ENCODE measurements around the gene TSPEAR.
A peak's percentile ranks its signal among the peaks of the same experiment; 100 is the strongest.

TSPEAR gene

DNA sequence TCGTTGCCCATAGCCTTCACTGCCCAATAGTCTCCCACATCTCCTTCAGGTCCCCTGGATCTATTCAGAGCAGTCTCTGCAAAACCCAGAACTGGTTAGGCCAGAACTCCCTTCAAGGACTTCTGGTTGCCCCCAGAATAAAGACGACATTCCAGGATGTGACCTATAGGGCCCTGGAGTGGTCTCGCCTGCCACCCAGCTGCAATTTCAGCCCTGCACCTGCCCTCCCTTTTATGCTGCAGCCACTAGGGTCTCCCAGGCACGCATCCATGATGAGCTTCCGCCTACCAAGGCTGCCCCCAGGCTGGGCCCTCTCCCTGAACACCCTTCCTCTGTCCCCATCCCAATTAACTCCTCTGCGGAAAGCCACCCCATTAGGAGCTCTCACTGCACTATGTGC lies 7.2 kb upstream of the TSPEAR start:
- no peak for DNase-seq

DNA sequence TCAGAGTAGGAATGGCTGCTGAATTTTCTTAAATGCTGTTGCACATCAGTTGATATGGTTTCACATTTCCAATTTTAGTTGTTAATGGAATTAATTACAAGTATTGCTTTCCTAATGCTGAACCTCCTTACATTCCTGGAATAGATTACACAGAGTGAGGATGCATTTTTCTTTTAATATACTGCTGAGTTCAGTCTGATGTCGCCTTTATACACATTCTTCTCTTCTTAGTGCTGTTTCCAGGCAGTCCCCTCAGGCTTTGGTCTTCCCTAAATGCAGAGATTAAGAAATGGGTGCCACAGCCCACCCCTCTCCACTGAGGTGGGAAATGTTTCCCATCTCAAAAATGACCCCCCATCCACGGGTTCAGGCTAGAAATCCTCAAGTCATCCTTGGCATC lies 6.7 kb upstream of the TSPEAR start:
- no peak for DNase-seq

DNA sequence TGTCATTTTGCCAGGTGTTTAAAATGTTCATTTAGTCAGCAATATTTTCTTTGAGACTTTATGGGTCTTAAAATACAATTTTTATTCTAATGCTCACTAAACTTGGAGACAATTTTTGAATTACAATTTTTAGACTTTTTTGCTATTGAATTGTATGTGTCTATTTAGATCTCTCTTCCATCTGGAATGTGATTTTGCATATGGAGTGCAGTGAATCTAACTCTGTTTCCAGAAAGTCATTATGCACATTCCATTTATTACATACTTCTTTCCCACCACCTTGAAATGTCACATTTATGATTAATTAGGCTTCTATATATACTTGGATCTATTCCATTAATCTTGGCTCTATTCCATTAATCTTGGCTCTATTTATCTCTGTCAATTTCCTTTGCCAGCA lies 5.6 kb upstream of the TSPEAR start:
- DNase-seq: no peak

DNA sequence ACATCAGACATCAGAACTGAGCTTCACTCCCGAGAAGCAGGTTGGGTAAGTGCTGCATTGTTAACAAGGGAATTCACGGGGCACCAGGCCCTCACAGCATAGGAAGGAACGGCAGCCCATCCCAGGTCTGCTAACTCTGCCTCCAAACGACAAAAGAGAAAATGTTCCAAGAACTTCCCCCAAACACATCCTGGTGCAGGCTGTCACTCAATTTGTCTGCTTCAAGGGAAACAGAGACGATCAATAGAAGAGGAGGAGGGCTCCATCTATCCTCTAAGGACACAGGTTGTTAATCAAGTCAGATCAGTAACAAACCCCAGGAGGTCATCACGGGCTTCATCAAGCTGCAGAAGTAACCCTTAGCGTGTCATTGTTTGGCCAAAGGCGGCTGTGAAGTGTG lies 3.5 kb upstream of the TSPEAR start:
- DNase-seq: no peak

DNA sequence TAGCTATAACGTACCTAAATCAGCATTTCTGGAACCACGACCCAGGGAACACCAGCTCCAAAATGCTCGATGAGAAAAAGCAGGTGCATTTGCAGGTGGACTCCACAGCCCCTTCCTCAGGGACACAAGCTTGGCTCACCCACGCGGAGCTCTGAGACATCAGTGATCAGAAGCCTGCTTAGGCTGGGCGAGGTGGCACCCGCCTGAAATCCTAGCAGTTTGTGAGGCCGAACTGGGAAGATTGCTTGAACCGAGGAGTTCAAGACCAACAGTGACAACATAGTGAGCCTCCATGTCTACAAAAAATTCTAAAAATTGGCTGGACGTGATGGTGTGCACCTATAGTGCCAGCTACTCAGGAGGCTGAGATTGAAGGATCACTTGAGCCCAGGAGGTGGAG lies 2.5 kb upstream of the TSPEAR start:
- DNase-seq: no peak

DNA sequence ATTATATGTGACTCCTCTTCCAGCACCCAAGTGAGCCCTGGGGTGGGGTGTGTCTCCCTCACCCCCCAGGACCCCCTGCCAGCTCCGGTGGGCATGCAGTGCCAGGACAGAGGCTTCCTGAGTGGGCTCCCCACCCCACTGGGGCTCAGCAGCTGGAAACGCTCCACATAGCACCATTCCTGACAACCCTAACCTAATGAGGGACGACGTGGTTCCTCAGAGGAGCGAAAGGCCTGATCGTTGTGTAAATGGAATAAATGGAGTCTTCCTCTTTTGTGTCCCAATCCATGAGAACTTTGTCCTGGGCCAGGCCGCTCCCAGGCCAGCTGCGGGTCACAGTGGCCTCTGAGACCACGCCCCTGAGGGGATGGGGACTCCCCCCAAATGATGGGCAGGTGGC lies 1.8 kb upstream of the TSPEAR start:
- no peak for DNase-seq

DNA sequence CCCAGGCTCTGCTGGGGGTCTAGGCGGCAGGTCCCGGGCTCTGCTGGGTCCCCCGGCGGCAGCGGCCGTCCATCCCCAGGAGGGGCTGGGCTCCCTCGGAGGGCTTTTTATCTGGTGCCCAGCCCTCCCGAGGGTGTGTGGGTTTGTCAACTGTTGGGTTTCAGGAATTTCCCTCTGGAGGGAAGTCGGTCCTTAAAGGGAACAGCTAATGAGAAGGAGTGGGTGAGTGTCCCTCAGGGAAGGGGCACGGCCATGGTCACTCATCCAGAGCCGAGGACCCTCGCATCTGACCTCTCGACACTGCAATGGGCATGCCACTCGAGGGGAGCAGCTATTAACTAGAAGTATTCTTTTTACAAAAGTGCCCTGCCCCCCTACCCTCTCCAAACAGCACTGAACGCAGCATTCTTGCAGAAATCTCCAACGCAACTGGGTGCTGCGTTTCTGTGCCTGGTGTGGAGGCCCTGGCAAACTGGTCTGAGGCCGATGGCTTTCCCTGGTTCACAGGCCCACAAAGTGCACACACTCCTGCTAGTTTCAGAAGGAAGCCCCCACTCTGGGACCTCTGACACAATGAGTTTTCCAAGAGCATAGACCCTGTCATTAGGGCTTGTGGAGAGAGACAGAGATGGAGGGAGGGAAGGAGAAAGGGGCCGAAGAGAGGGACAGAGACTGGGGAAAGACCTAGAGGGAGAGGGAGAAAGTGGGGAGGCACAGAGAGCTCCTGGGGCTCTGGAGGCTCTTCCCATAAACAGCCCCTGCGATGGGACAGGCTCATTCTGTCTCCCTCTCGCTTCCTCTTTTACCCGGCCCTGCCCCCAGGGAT lies 1.0 kb upstream of the TSPEAR start:
- no peak for DNase-seq

DNA sequence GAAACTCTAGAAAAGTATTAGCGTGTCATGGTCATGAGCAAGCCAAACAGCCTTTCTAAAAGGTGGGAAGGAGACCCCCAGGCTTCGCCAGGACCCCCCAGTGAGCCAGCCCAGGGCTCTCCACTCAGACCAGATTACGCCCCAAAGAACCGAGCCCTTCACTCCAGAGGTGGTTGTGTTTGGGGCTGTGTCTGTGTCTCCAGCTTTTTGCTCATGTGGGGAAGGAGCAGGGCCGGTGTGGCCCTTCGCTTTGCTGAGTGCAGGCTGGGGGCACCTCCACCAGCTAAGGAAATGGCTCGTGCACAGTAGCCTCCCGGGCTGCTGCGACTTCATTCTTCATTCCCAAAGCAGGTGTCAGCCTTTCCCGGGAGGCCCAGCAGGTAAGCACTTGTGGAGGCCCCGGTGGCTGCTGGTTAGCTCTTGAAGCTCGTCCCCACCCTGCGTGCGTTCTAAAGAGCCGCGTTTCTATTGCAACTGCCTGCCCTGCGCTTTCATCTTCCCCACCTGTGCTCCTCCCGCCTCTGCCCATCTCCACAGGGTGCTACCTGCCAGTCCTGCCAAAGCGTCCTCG lies 531 bp downstream of the TSPEAR start:
- DNase-seq: no peak

DNA sequence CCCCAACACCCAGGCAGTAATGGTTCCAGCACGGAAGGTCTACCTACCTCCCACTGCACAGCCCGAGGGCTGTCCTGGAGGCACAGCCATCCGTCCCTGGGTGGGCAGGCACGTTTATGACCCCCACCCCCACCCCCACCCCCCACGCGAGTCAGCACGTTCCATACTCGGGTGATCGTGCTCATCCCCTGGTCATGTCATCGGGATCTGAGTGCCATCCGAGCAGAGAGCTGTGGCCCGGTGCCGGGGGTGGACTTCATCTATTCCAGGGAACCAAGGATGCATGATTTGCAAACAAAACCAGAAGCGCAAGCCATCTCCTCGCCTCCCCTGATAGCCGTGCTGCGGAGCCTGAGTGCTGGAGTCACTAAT lies 1.1 kb downstream of the TSPEAR start:
- no peak for DNase-seq

DNA sequence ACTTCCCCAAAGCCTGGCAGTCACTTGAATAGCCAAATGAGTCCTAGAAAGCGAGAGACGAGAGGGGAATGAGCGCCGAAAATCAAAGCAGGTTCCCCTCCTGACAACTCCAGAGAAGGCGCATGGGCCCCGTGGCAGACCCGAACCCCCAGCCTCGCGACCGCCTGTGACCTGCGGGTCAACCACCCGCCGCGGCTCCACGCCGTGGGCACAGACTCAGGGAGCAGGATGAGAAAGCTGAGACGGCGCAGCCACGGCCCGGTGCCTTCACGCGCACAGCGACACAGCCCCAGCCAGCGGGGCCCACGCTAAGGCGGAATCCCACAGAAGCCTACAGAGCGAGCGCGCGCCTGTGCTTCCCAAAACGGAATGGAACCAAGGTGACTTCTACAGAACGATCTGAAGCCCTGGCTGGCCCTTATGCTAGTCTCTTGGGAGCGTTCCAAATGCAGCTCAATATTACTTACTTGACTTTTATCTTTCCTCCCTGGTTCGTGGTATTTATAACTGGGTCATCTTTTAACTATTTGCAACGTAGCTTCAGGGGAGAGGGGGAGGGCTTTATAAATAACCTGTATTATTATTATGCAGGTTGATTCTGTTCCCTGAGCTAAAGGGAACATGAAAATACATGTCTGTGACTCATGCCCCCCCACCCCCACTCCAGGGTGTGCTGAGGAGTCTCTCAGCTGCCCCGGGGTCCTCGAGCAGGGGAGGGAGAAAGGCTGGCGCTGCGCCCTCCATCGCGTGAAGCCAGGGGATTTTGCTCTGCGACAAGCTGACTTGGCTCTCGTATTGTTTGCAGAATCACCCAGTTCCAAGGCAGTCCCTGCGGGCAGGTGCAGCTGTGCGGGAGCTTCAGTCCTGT lies 1.7 kb downstream of the TSPEAR start:
- DNase-seq: peak in 2 of 4 experiments; percentile 19 to 46

DNA sequence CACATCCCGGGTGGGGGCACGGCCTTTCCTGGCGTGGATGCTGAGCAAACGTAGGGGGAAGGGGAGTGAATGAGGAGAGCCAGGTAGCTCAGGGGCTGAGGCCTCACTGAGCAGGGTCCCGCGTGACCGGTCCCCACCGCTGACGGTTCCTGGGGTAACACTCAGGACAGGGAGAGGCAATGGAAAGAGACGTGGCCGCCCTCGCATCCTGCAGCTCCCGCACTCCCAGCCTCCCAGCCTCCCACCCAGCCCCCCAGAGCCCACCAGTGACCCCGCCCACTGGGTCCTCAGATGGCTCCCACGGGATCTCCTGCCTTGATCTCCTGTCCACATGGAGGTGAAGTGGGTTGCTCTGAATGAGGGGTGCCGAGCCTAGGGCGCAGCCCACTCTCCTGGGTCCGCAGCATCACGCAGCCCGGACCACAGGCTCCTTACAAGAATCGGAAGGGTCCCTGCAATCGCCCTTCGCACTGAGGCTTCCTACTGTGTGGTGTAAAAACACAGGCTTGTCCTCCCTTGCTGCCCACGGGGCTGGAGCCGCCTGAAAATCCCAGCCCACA lies 2.4 kb downstream of the TSPEAR start:
- DNase-seq: peak; percentile 42 to 77 (median 64)

DNA sequence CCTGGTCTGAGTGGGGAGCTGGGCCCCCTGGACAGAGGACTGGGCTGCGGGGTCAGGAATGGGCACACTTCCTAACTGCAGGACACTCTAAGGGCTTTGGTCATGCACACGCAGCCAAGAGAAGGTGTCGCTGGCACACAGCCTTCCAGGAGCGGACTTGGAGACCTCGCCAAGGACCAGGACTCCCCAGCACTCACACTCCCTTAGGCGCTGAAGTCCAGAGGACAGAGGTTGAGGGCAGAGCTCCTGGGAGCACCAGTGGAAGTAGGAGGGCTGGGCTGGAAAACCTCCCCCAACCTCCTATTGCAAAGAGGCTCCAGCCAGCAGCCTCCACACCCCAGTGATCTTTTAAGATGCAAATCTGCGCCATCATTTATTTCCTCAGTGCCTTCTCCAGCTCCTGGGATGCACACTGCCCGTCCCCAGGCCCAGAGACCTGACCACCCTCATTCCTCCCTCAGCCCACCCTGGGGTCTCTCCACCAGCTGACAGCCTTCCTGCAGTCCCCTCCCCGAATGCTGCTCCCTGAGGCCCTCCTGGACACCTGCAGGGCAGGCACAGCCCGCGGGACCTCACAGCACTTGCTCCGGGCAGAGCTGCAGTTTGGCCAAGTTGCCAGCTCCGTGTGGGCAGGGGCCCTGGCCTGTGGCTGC lies 3.0 kb downstream of the TSPEAR start:
- DNase-seq: no peak

DNA sequence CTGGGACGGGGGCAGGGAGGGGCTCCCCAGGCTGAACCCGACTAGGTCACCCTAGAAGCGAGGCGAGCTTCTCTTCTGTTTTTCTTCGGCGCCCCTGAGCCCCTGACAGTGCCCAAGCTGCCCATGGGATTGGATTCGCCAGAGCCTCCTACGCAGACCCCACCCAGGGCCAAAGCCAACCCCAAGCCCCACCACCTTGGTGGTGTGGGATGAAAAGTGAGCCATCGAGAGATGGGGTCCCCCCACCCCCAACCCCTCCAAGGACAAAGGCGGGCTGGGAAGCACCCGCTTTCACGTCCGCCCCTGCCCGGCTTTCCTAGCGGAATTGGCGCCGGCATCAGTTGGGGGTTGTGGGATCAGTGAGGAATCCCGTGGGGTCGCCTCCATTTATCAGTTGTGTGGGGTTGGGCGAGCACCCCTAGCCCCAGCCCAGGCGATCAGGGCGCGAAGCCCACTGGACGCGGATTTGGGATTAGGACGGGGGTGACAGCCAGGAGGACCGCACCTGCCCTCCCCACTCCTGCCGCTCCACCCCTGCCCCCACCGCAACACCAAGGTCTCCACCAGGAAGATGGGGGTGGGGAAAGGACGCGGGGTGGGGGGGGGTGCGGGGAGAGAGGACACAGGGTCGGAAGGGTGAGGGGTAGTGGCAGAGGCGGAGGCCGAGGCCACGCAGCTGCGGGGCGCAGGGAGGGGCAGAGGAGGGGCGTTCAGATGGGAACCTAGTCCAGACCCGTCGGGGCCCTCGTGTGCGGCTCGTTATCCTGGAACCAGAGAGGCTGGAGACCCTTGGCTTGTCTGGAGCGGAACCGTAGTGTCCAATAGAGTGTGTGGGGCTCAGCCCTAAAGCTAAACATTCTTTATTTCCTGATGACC lies 4.4 kb downstream of the TSPEAR start:
- no peak for DNase-seq

DNA sequence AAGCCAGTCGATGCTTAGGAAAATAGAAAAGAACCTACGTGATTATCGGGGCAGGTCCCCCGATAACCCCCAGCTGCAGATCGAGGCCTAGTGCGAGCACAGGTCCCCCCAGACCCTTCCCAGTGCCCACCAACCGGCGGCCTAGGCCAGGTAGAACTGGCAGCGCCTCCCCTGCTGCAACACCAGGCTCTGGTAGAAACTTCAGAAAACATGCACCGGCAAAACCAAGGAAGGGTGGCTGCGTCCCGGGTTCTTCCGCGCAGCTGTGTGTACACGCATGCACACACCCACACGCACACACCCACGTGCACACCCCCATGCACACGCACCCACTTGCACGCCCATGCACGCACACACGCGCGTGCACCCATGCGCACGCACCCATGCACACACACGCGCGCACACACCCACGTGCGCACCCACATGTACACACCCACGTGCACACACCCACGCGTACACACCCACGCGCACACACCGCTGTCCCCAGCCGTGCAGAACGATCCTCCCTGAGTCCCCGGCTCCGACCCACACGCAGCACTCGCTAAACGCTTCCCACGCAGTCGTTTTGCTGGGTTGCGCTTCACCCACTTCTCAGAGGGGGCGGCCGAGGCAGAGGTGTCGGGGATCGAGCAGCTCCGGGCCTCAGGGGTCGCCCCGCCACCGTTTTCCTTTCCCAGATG lies 5.2 kb downstream of the TSPEAR start:
- no peak for DNase-seq

DNA sequence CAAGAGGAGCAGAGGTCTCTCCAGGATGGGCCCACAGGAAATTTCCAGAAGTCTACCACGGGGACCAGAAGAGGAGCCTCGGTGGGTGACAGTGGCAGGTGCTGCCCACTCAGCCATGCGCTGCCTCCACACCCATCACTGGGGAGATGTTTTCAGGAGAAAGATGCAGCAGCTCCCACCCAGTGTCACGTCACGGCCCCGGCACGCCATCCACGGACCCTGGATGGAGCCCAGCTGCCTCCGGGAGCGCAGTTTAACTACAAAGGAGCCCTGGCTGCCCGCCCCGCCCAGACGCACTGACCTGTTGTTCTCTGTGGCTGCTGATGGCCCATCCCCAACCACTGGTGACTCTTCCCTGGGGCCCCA lies 6.8 kb downstream of the TSPEAR start:
- no peak for DNase-seq

DNA sequence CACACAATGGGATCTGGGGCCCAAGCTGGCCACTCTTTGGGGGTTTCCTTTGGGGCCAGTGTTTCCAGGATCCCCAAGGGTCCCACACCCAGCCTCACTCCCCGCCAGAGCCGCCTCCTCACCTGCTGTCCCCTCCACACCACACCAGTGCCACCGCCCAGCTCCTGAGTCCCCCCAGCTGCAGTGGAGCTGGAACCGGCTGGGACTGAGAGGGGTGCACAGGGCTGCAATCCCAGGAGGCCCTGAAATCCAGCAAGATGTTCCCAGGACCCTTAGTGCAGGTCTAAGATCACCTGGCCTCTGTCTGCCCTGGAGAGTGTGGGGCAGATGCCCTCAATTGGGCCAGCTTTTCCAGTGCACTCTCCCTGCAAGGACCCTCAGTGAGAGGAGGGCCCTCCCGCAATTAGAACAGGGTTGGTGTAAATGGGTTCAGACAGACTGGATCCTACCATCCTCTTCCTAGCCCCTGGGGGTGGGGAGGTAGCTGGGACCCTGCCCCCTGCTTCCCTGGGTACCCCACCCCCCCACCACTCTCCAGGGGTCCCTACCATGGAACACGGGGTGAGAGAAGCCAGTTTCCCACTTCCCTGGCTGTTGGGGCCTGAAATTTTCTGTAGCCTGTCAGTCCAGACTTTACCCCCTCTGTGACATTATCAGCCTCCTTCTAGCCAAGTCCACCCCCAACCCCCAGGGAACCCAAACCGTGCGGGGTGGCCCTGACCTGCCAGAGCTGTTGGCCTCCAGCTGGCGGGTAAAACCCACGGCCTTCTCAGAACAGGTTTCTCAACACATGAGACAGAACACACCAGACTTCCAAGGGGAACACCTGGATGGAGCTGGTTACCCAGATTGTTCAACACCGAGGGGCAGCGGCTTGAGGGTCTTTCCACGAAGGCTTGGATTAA lies 7.4 kb downstream of the TSPEAR start:
- no peak for DNase-seq

DNA sequence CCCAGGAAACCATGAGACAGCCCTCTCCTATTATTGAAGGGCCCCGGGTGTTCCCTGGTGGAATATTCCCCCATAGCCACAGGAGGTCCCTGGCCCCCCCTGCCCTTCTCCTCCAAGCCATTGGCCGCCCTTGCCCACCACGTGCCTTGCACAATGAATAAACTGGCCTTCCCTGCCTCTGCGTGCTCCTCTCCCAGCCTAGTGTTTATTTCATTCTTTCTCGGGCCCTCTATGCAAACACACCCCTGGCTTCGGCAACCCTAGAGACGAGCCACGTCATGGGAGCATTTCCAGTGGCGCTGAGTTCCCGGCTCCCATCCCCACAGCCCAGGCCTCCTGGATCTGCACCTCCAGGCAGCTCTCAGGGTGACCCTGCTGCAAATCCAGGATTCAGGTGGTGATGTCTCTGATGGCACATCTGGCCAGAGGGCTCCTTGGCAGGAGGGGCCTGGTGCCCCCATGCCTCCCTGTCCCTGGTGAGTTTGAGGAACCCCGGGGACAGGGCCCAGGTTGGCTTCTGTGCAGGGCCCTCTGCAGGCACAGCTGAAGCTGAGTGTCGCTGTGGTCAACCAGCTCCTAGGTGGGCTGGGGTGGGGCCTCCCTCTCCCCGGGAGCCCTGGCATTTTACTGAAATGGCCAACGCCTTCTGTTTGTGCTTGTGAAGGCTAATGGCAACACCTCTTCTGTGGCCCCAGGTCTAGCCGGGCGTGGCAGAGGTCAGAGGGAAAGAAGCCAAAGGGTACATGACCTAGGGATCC lies 8.2 kb downstream of the TSPEAR start:
- DNase-seq: no peak

DNA sequence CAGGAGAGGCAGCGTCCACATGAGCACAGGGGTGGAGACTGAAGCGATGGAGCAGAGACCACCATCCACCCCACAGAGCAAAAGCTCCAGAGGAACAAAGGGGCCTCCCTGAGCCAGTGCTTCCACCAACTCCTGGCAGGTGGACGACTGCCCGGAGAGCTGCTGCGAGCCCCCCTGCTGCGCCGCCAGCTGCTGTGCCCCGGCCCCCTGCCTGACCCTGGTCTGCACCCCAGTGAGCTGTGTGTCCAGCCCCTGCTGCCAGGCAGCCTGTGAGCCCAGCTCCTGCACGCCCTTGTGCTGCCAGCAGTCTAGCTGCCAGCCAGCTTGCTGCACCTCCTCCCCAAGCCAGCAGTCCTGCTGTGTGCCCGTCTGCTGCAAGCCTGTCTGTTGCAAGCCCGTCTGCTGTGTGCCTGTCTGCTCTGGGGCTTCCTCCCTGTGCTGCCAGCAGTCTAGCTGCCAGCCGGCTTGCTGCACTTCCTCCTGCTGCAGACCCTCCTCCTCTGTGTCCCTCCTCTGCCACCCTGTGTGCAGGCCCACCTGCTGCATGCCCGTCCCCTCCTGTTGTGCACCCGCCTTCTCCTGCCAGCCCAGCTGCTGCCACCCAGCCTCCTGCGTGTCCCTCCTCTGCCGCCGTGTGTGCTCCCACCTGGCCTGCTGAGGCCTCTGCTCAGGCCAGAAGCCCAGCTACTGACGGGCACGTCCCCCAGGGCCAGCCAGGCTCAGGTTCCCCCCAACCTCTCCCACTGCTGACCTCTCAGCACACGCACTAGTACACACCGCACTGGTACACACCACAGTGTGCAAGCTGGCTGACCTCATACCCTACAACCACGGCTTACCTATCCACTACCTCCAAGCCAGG lies 9.0 kb downstream of the TSPEAR start:
- DNase-seq: no peak
